ENCODE data around the gene ZNF583.

The ZNF583 gene

DNA sequence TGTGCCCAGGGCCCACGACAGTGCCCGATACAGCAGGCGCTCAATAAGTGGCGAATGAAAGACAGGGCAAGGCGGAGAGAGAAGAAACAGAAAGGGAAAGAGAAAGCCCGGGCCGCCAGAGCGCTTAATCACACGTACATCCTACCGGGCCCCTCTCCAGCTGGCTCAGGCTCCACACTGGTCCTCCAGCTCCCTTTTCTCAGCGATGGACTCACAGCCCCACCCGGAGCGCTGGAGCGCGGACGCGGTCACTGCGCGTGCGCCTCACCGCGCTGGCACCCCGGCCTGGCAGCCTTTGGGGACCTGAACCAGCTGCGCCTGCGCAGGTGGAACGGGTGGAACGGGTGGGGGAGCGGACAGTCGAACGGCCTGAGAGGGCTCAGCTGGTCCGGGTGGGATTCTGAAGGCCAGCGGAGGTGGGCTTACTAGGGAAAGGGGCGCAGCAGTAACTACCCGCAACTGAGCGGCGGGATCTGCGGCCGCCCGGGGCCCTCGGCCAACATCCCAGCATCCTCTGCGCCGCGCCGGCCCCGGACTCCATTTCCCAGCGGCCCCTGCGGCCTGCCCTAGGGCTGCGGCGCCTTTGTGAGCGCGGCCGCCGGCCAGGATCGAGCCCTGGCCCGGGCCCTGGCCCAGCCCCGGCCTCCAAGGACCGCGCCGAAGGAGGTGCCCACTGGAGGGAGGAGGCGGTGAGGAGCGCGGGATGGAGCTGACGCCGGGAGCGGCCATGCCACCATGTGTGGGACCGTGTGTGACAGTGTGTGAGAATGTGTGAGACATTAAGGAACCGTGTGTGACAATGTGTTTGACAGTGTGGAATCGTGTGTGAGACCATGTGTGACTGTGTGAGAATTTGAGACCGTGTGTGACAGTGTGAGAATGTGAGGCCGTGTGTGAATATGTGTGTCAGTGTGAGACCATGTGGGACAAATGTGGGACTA is at the start of gene ZNF583:
ZNF583 (plus strand) TSS at position 569 of the 941 bp plus-strand sequence. CDS start 2,783 bp downstream, outside the sequence.
- peak; percentile 85 for DNase-seq

DNA sequence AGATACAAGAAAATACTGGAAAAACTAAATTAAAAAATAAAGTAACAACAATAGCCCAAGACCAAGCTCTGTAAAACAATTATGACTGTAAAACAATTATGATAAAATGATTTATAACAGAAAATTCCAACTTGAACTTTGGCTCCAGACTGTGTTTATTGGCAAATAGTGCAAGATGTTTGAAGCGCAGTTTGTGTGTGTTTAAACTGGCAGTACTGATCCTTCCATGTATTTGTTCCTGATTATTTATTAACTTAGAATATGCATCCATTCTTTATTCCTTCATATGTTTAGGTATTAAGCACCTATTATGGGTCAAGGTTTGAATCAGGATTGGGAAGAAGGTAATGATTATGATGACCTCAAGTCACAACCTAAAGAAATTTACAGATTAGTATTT is 48.6 kb upstream of the ZNF583 start:
- no peak for DNase-seq

DNA sequence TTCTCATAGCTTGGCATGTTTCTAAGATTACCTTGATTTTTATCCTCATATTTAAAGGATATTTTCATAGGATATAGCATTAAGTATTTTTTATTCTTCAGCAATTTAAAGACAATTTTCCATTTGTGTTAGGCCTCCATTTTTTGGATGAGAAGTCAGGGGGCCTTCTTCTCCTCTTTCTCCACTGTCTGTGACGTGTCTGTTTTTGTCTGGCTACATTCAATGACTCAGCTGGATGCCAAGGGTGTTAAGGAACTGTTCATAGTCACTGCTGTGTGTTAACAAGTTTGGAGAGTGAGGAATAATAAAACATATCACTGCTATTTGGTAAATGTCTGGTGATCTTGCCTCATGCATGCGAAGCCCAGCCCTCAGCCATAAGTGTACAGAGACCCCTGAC is 47.2 kb upstream of the ZNF583 start:
- no peak for DNase-seq

DNA sequence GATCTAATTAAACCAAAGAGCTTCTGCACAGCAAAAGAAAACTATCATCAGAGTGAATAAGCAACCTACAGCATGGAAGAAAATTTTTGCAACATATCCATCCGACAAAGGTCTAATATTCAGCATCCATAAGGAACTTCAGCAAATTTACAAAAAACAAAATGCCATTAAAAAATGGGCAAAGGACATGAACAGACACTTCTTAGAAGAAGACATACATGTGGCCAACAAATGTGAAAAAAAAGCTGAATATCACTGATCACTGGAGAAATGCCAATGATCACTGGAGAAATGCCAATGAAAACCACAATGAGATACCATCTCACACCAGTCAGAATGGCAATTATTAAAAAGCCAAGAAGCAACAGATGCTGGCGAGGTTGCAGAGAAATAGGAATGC is 43.3 kb upstream of the ZNF583 start:
- DNase-seq: no peak

DNA sequence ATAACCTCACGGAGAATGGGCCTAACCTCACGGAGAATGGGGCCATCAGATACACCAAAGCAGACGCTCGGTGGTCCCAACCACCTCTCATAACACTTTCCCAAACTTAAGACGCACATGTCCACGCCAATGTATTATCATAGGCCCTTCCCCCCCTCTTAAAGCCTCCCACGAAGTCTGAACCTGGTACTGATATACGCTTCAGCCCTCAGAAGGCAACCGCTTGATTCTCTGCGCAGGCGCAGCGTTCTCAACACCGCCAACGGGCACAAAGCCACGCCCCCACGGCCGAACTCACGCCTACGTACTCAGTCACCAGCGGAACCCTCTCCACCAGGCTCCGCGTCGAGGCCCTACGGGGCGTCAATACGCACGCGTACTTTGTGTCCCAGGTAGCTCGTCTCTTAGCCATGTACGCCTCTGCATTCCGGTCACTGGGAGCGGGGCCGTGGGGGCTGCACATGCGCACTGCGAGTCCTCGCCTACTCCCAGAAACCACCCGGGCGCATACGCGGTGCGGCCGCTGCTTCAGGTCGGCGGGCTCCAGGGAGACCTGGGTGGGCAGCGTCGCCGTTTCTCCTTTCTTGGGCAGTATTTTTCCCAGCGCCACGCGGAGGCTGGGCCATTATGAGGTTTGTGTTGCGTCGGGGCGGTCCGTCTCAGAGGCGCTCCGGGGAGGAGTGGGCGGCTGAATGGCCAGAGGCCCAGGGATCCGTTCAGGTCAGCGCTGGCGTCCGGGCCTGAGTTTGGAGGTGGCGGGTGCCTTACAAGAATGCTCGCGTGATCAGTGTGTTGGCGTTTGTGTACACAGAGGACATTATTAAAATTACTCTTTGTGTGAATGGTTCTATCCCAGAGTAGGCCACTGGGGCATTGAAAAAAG is 36.1 kb upstream of the ZNF583 start:
- DNase-seq: peak; percentile 86

DNA sequence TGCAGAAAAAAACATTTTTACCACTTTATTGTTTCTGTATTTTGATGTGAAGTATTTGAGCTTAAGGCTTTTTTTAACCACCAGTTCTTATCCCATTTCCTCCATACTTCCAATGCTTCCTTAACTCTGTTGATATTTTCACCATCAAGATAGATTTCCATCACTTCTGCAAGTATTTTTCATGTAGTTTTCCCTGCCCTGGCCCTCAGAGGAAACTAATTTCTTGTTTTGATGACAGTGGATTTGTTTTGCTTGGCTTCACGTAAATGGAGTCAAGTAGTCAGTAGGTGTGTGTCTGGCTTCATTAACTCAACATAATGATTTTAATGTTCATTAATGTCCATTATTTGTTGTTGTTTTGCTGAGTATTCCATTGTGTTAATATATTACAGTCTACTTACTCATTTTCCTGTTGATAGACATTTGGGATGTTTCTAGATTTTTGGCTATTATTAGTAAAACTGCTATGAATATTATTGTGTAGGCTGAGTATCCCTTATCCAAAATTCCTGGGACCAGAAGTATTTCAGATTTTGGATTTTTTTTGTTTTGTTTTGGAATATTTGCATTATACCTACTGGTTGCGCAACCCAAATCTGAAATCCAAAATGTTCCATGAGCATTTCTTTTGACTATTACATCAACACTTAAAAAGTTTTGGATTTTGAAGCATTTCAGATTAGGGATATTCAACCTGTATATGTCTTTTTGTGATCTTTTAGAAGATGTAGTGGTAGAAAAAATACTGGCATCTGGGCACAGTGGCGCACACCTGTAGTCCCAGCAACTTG is 34.1 kb upstream of the ZNF583 start:
- no peak for DNase-seq

DNA sequence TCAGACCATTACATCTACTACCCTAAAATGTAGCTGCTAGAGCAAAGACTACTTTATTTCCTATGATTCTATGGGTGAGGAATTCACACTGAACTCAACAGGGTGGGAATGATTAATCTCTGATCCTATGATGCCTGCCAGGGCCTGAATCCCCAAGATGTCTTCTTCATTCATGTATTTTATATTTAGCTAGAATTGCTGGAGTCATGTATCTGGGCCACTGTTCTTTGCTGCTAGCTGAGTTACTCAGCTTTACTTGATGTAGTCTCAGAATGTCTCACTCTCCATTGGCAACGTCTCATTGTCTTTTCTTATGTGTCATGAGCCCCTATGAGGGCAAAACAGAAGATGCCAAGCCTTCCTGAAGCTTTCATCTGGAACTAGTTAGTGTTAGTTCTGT is 31.9 kb upstream of the ZNF583 start:
- DNase-seq: no peak

DNA sequence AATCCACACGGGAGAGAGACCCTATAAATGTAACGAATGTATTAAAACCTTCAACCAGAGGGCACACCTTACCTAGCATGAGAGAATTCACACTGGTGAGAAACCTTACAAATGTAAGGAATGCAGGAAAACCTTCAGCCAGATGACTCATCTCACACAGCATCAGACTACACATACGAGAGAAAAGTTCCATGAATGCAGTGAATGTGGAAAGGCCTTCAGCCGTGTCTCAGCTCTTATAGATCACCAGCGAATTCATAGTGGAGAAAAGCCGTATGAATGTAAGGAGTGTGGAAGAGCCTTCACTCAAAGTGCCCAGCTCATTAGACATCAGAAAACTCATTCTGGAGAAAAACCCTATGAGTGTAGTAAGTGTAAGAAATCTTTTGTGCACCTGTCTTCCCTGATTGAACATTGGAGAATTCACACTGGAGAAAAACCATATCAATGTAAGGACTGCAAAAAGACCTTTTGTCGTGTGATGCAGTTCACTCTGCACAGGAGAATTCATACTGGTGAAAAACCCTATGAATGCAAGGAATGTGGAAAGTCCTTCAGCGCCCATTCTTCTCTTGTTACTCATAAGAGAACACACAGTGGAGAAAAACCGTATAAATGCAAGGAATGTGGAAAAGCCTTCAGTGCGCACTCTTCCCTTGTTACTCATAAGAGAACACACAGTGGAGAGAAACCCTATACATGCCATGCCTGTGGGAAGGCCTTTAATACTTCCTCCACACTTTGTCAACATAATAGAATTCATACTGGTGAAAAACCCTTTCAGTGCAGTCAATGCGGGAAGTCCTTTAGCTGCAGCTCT is 26.8 kb upstream of the ZNF583 start:
- no peak for DNase-seq

DNA sequence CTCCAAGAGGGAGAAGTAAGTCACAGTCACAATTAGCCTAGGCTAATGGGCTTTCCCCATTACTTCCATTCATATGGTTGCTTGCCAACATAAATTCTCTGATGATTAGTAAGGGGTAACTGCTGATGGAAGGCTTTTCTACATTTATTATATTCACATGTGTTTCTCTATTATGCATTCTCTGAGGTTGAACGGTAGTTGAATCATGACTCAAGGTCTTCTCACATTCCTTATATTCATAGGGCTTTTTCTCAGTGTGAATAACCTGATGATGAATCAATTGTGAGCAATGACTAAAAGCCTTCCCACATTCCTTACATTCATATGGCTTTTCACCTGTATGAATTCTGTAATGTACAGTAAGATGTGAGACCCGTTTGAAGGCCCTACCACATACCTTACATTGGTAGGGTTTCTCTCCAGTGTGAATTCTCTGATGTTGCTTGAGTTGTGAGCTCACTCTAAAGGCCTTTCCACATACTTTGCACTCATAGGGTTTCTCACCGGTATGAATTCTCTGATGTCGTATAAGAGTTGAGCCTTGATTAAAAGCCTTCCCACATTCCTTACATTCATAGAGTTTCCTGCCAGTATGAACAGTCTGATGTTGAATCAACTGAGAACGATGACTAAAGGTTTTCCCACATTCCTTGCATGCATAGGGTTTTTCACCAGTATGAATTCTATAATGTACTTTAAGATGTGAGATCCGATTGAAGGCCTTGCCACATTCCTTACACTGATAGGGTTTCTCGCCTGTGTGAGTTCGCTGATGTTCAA is 20.1 kb upstream of the ZNF583 start:
- DNase-seq: no peak

DNA sequence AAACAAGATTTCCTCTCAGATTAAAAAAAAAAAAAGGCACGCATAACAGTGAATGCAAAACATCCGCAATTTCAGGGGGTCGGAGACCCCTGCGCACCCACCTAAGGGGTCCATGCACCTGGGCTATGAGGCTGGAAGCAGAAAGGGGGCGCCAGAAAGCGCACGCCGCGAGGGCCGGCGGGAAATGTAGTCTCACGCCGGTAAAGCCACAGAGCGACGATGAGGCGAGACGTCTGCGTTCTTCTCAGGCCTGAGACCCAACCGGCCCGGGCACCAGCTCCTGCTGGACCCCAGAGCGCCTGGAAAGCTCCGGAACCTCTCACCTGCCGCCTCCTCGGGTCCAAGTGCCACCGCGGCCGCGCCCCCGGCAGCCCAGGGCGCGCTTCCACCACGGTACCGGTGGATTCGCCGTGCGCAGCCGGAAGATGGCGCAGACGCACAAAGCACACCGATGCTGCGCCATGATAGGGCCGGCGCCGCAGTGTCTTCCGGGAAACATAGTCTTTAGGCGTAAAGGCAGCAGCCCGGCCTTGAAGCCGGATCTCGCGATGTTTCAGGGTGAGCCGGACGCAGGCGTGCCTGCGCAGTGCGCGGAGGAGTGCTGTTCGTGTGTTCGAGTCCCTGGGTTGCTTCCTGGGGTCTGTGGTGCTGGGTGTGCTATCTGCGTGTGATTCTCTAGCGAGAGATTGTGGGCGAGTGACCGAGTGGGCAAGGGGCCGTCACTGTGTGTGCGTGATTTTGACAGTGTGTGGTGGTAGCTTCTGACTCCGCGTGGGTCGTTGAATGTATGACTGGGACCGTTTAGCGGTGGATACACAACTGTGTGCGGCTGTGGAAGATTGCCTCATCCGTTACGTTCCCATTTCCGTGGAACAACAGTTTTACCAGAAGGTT is 10.8 kb upstream of the ZNF583 start, which contains the start of gene ZNF582:
ZNF582 (minus strand) TSS at position 416 of the 894 bp plus-strand sequence. CDS start 1,782 bp downstream, outside the sequence.
- peak; percentile 40 for DNase-seq

DNA sequence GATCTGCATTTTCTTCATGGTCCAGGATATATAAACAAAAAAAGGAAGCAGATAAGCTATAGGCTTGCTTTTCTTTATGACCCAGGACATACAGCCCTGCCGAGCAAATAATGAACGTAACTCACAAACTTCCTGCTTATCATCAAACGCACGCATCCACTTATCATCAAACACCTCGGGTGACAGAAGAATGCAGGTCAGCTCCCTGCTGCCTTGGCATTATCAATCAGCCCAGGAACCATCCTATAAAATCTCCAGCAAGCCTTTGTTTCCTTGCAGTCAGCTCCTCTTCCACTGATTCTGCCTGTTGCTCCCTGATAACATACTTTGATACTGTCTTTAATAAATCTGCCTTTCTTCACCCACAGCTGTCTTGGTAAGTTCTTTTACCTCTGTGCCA is 5.3 kb upstream of the ZNF583 start:
- DNase-seq: no peak

DNA sequence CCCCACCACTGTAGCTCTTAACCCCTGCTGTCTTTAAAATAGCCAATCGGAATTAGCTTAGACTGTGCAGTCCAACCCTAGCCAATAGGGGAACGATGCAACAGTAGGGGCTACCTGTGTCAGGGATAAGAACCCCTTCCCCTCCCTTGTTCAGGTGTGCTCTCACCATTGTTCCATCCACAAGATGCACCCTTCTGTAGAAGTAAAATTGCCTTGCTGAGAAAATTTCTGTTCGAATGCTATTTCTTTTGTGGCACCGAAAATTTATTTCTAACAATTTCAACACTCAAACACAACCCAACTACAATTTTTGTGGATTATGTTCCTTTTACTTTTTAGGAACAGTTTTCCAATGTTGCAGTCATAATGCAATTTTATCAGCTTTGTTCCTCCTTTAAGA is 3.6 kb upstream of the ZNF583 start:
- no peak for DNase-seq

DNA sequence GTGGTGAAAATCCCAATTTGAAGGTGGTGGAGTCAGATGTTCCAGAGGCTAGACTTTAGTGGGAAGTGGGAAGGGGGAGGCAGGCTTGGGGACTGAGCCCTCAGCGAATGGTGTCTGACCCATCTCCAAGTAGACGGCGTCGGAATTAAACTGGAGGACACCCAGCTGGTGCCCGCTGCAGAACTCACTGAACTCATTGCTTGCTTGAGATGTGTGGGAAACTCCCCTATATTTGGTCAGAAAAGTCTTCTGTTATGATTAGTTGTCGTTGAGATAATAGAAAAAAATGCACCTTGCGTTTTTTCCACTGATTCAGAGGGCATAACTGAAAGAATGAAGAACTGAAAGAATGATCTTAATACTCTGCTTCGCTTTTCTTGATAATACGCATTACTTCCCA is 871 bp upstream of the ZNF583 start:
- no peak for DNase-seq

DNA sequence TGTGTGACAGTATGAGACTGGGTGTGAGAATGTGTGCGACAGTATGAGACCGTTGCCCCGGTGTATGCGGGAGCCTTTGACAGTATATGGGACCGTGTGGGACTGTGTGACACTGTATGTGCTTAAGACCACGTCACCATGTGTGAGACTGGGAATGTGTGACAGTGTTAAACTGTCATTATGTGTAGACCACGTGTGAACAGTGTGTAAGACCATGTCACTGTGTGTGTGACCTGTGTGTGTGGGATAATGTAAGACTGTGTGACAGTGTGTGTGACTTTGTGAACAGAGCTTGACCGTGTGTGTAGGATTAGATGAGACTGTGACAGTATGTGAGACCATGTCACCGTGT is 549 bp downstream of the ZNF583 start:
- DNase-seq: no peak

DNA sequence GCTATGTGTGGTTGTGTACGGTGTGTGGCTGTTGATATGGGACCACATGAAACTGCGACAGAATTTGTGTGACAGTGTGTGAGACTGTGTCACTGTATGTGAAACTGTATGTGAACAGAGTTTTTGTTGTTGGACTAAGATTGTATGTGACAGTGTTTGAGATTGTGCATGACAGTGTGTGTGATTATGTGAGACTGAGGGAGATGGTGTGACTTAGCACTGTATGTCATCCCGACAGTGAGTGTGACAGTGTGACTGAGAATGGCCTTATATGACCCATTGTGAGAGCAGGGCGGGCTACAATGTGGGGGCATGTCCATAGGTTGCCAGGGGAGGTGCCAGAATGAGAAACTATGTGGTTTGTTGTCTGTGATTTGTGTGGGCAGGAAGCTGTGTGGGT is 930 bp downstream of the ZNF583 start:
- DNase-seq: no peak

DNA sequence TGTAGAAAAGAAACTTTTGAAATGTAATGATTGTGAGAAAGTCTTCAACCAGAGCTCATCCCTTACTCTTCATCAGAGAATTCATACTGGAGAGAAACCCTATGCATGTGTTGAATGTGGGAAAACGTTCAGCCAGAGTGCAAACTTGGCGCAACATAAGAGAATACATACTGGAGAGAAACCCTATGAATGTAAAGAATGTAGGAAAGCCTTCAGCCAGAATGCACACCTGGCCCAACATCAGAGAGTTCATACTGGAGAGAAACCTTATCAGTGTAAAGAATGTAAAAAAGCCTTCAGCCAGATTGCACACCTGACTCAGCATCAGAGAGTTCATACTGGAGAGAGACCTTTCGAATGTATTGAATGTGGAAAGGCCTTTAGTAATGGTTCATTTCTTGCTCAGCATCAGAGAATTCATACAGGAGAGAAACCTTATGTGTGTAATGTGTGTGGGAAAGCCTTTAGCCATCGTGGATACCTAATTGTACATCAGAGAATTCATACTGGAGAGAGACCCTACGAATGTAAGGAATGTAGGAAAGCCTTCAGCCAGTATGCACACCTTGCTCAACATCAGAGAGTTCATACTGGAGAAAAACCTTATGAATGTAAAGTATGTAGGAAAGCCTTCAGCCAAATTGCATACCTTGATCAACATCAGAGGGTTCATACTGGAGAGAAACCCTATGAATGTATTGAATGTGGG is 19.3 kb downstream of the ZNF583 start:
- DNase-seq: no peak

DNA sequence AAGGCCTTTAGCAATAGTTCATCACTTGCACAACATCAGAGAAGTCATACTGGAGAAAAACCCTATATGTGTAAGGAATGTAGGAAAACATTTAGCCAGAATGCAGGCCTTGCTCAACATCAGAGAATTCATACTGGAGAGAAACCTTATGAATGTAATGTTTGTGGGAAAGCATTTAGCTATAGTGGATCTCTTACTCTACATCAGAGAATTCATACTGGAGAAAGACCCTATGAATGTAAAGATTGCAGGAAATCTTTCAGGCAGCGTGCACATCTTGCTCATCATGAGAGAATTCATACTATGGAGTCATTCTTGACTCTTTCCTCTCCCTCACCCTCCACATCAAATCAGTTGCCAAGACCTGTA is 19.8 kb downstream of the ZNF583 start:
- no peak for DNase-seq

DNA sequence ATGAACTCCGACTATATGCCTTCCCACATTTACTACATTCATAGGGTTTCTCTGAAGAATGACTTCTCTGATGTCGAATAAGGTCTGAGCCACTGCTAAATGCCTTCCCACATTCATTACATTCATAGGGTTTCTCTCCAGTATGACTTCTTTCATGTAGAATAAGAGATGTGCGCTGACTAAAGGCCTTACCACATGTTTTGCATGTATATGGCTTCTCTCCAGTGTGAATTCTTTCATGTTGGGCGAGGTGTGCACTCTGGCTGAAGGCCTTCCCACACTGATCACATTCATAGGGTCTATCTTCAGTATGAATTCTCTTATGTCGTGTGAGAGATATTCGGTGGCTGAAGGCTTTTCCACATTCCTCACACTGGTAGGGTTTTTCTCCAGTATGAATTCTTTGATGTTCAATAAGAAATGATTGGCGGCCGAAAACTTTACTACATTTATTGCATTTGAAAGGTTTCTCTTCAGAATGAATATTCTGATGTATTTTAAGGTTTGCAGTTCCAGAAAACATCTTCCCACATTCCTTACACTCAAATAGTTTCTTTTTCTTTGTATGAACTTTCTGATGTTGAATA is 37.2 kb downstream of the ZNF583 start:
- DNase-seq: no peak

DNA sequence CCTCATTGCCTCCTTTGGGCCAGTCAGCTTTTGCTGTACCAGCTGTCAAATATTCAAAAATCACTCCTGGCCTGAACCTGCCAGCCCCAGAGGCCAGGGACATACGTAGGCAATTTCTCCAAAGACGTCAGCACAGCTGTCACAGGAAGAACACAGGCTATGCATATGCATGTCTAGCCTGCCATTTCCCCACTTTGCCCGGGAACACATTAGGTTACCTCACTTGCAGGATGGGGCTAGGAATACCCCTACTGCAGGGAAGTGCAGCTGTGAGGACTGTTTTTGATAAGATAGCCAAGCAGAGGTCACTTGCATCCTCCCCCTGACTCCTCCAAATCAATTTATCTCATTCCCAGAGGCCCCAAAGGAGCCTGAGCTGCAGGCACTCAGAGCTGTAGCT is 70.2 kb downstream of the ZNF583 start:
- DNase-seq: no peak

Measured in NCI-H1105 treated with DMSO at 0.1 percent for 48 hours (cell line).